DND-41 (cell line): ENCODE measurements around the gene EXOC1.

Experiments used
- EZH2 ChIP-seq: IDR thresholded peaks from 3 replicates; pipeline ENCODE4 v1.6.1; 2012; ENCODE audit warnings: borderline replicate concordance, low read depth, mild to moderate bottlenecking, moderate library complexity, low read length, inconsistent platforms; ENCODE audit not compliant: severe bottlenecking
- TF ChIP-seq, protein P1 (sequence below): IDR thresholded peaks from 2 replicates; pipeline ENCODE4 v1.5.1; 2012; ENCODE audit warnings: borderline replicate concordance, low read length, moderate library complexity, mild to moderate bottlenecking; ENCODE audit not compliant: poor library complexity, severe bottlenecking; ENCODE audit errors: extremely low read depth

DNA sequence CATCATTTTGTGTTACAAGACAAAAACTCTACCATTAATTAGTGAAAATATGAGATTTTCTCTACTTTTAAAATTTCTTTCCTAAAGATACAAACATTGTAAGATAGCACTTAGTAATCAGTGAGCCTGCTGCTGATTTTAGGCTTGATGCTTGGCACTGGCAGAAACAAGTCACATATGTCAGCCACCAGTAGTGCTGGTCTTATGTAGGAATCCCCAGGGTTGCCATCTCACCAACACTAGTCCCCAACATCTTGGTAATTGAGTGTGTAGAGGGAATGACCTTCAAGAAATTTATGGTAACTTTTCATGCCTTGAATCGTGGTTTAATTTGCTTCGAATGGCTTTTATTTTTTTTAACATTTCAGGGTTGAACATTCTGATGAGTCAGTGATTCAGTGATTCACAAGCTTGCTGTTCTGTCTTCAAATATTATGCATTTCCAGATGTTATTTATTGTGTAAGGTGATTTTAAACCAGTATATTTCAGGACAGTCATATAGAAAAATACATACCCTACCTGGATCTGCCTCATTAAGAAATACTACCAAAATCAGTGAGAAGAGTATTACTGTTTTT, 11.9 kb downstream of the EXOC1 start:
- TF ChIP-seq, protein P1, sequence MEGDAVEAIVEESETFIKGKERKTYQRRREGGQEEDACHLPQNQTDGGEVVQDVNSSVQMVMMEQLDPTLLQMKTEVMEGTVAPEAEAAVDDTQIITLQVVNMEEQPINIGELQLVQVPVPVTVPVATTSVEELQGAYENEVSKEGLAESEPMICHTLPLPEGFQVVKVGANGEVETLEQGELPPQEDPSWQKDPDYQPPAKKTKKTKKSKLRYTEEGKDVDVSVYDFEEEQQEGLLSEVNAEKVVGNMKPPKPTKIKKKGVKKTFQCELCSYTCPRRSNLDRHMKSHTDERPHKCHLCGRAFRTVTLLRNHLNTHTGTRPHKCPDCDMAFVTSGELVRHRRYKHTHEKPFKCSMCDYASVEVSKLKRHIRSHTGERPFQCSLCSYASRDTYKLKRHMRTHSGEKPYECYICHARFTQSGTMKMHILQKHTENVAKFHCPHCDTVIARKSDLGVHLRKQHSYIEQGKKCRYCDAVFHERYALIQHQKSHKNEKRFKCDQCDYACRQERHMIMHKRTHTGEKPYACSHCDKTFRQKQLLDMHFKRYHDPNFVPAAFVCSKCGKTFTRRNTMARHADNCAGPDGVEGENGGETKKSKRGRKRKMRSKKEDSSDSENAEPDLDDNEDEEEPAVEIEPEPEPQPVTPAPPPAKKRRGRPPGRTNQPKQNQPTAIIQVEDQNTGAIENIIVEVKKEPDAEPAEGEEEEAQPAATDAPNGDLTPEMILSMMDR: no peak
- no peak for TF ChIP-seq EZH2
